Measurements from ENCODE around the gene SMIM5. TPM values are rescaled to one million over a fixed set of nuclear protein-coding genes. Genes with fewer than 3 reads are reported as not detected.

SMIM5 gene
- polyA plus RNA-seq, 1 donor, result 19.6 TPM

GRCh38 chr17:75647061-75647460 is 13.8 kb downstream of the SMIM5 start:
- WGBS (ENCODE audit: insufficient coverage, low lambda C conversion rate), result no CpG with 5 or more reads among the region's 7 CpGs
- H3K27ac ChIP-seq (ENCODE audit: low read length), result peak overlapping the region; percentile 99

GRCh38 chr17:75647921-75648320 is 14.7 kb downstream of the SMIM5 start:
- H3K4me3 ChIP-seq (ENCODE audit: low read length), result no peak overlapping the region
- no peaks in the 10 kb centered on the region for H3K27me3 ChIP-seq (ENCODE audit: control insufficient read depth, insufficient read depth, low read length)
- WGBS (ENCODE audit: insufficient coverage, low lambda C conversion rate), result no CpG with 5 or more reads among the region's 7 CpGs
- no peaks in the 10 kb centered on the region for H3K9me3 ChIP-seq (ENCODE audit: control insufficient read depth, low read depth, low read length)
- peaks cover 41% of the 10 kb centered on the region for H3K36me3 ChIP-seq (ENCODE audit: control insufficient read depth, insufficient read depth, low read length)
- H3K27ac ChIP-seq (ENCODE audit: low read length), result peak overlapping the region; percentile 99
- DNase-seq, result no peak
- peaks cover 38% of the 10 kb centered on the region for H3K4me1 ChIP-seq (ENCODE audit: control insufficient read depth, insufficient read depth, low read length)

More at GRCh38 chr17:75647061-75647460, 13.8 kb downstream of the SMIM5 start:
- DNase-seq, result no peak
- Histone ChIP-seq H3K9me3 (ENCODE audit: control insufficient read depth, low read depth, low read length) (no peaks in the 10 kb centered on the region), H3K36me3 (ENCODE audit: control insufficient read depth, insufficient read depth, low read length) (peaks cover 37% of the 10 kb centered on the region), H3K27me3 (ENCODE audit: control insufficient read depth, insufficient read depth, low read length) (no peaks in the 10 kb centered on the region), H3K4me1 (ENCODE audit: control insufficient read depth, insufficient read depth, low read length) (peaks cover 46% of the 10 kb centered on the region), H3K4me3 (ENCODE audit: low read length) (peak overlapping the region; percentile 29)

DNA sequence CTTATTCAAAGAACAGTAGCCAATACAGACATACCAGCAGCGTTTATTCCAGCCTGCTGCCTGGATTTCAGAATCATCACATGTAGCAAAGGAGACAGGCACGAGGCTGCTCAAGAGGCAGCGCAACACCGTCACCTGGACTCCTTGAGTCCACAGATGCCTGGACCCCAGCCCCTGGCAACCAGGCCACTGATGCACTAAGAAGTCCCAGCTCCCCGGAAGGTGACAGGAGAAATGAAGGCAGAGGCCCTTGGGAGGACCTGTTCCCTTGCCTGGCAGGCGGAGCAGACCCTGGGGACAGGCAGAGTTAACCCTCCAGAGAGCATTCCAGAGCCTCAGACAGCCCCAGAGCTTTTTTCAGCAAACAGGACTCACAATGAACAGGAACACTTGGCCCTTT is 16.5 kb downstream of the SMIM5 start:
- Histone ChIP-seq H3K36me3 (ENCODE audit: control insufficient read depth, insufficient read depth, low read length) (peaks cover 45% of the 10 kb centered on the region), H3K9me3 (ENCODE audit: control insufficient read depth, low read depth, low read length) (no peaks in the 10 kb centered on the region), H3K27me3 (ENCODE audit: control insufficient read depth, insufficient read depth, low read length) (no peaks in the 10 kb centered on the region), H3K4me3 (ENCODE audit: low read length) (no peak overlapping the region), H3K4me1 (ENCODE audit: control insufficient read depth, insufficient read depth, low read length) (peaks cover 30% of the 10 kb centered on the region), H3K27ac (ENCODE audit: low read length) (no peak overlapping the region)
- no CpG with 5 or more reads among the region's 6 CpGs for WGBS (ENCODE audit: insufficient coverage, low lambda C conversion rate)
- DNase-seq, result peak in 1 of 2 donors; percentile 0

DNA sequence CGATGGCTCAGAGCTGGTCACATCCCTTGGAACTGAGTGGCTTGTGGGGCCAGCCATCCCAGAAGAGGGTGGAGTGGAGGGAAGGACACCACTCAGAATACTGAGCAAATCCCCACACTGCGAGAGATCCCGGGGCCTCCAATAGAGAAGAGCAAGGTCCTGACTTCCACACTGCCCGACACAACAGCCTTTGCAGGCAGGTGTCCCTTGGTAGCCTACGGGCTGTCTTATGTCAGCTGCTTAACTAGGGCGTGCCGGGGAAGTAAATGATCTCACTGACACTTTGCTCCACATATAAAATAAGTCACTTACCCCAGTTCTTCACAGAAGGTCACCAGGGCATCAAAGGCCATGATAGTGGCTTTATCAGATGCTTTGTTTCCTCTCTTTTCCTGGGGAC is 17.6 kb downstream of the SMIM5 start:
- no peak for DNase-seq
- Histone ChIP-seq H3K36me3 (ENCODE audit: control insufficient read depth, insufficient read depth, low read length) (peaks cover 52% of the 10 kb centered on the region), H3K4me3 (ENCODE audit: low read length) (no peak overlapping the region), H3K4me1 (ENCODE audit: control insufficient read depth, insufficient read depth, low read length) (peaks cover 18% of the 10 kb centered on the region), H3K27me3 (ENCODE audit: control insufficient read depth, insufficient read depth, low read length) (no peaks in the 10 kb centered on the region), H3K27ac (ENCODE audit: low read length) (no peak overlapping the region), H3K9me3 (ENCODE audit: control insufficient read depth, low read depth, low read length) (no peaks in the 10 kb centered on the region)
- WGBS (ENCODE audit: insufficient coverage, low lambda C conversion rate), result no CpG with 5 or more reads among the region's 7 CpGs

DNA sequence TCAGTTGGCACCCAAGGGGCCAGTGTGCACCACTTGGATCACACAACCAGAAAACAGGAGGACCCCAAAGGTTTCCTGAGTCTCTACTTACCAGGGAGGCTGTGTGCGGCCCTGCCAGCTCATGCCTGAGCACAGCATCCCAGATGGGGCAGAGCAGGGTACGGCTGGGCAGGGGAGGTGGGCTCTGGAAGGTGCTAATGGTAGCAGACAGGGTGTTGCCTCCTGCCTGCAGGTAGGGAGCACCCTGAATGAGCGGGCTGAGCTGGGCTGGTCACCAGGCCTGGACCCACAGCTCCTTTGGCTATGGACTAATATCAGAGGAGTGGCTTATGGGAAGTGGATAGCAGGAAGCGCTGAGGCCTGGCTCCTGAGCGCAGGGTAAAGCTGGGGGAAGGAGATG is 19.1 kb downstream of the SMIM5 start:
- no peaks in the 10 kb centered on the region for H3K27me3 ChIP-seq (ENCODE audit: control insufficient read depth, insufficient read depth, low read length)
- peaks cover 54% of the 10 kb centered on the region for H3K36me3 ChIP-seq (ENCODE audit: control insufficient read depth, insufficient read depth, low read length)
- no CpG with 5 or more reads among the region's 5 CpGs for WGBS (ENCODE audit: insufficient coverage, low lambda C conversion rate)
- H3K4me3 ChIP-seq (ENCODE audit: low read length), result no peak overlapping the region
- H3K4me1 ChIP-seq (ENCODE audit: control insufficient read depth, insufficient read depth, low read length), result peaks cover 4% of the 10 kb centered on the region
- no peak overlapping the region for H3K27ac ChIP-seq (ENCODE audit: low read length)
- DNase-seq, result no peak
- H3K9me3 ChIP-seq (ENCODE audit: control insufficient read depth, low read depth, low read length), result no peaks in the 10 kb centered on the region

- Histone ChIP-seq H3K4me1 (ENCODE audit: control insufficient read depth, insufficient read depth, low read length) (no peaks in the 10 kb centered on the region), H3K4me3 (ENCODE audit: low read length) (no peak overlapping the region), H3K27ac (ENCODE audit: low read length) (no peak overlapping the region), H3K9me3 (ENCODE audit: control insufficient read depth, low read depth, low read length) (no peaks in the 10 kb centered on the region), H3K36me3 (ENCODE audit: control insufficient read depth, insufficient read depth, low read length) (peaks cover 51% of the 10 kb centered on the region), H3K27me3 (ENCODE audit: control insufficient read depth, insufficient read depth, low read length) (no peaks in the 10 kb centered on the region)
- no CpG with 5 or more reads among the region's 6 CpGs for WGBS (ENCODE audit: insufficient coverage, low lambda C conversion rate)
- DNase-seq, result no peak
Observed at GRCh38 chr17:75652934-75653549, 19.8 kb downstream of the SMIM5 start.

DNA sequence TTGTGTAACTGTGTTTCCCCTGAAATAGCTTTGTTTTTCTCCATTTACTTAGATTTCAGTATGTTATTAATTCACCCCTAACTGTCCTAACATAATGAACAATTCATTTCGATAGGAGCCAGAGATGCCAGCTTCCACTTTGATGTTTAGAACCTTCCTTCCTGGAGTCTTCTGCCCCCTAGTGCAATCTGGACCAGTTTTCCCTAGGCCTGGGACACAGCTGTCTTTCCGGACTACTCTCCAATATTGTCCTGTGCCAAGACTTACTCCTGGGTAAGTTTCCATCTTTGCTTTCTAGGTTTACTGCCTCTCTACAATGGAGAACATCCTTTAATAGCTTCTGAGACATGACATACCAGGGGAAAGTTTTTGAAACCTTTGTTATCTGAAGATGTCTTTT is 20.9 kb downstream of the SMIM5 start:
- no CpG with 5 or more reads among the region's 2 CpGs for WGBS (ENCODE audit: insufficient coverage, low lambda C conversion rate)
- Histone ChIP-seq H3K36me3 (ENCODE audit: control insufficient read depth, insufficient read depth, low read length) (peaks cover 50% of the 10 kb centered on the region), H3K9me3 (ENCODE audit: control insufficient read depth, low read depth, low read length) (no peaks in the 10 kb centered on the region), H3K4me1 (ENCODE audit: control insufficient read depth, insufficient read depth, low read length) (no peaks in the 10 kb centered on the region), H3K27me3 (ENCODE audit: control insufficient read depth, insufficient read depth, low read length) (no peaks in the 10 kb centered on the region), H3K4me3 (ENCODE audit: low read length) (no peak overlapping the region), H3K27ac (ENCODE audit: low read length) (no peak overlapping the region)
- no peak for DNase-seq

DNA sequence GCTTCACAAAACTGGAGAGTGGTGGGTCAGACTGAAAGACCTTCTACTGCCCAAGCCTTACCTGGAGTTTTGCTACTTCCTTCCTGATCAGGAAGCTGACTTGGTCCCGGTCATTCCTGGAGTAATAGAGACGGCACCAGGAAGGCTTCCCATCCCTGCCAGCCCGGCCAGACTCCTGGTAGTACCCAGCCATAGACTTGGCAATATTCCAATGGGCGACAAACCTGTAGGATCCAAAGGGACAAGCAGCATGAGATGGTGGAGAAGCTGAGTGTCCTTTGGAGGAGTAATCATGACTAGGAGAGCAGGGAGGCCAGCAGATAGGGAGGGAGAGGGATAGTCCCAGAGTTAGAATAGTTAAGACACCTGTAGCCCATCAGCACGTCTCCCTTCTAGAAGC is 25.0 kb downstream of the SMIM5 start:
- Histone ChIP-seq H3K4me1 (ENCODE audit: control insufficient read depth, insufficient read depth, low read length) (no peaks in the 10 kb centered on the region), H3K27ac (ENCODE audit: low read length) (no peak overlapping the region), H3K36me3 (ENCODE audit: control insufficient read depth, insufficient read depth, low read length) (peaks cover 52% of the 10 kb centered on the region), H3K4me3 (ENCODE audit: low read length) (no peak overlapping the region), H3K9me3 (ENCODE audit: control insufficient read depth, low read depth, low read length) (no peaks in the 10 kb centered on the region), H3K27me3 (ENCODE audit: control insufficient read depth, insufficient read depth, low read length) (no peaks in the 10 kb centered on the region)
- WGBS (ENCODE audit: insufficient coverage, low lambda C conversion rate), result no CpG with 5 or more reads among the region's 5 CpGs
- DNase-seq, result no peak

- DNase-seq, result no peak
- H3K4me1 ChIP-seq (ENCODE audit: control insufficient read depth, insufficient read depth, low read length), result peaks cover 9% of the 10 kb centered on the region
- H3K4me3 ChIP-seq (ENCODE audit: low read length), result no peak overlapping the region
- H3K36me3 ChIP-seq (ENCODE audit: control insufficient read depth, insufficient read depth, low read length), result peaks cover 49% of the 10 kb centered on the region
- no peaks in the 10 kb centered on the region for H3K9me3 ChIP-seq (ENCODE audit: control insufficient read depth, low read depth, low read length)
- no peaks in the 10 kb centered on the region for H3K27me3 ChIP-seq (ENCODE audit: control insufficient read depth, insufficient read depth, low read length)
- no peak overlapping the region for H3K27ac ChIP-seq (ENCODE audit: low read length)
- WGBS (ENCODE audit: insufficient coverage, low lambda C conversion rate), result no CpG with 5 or more reads among the region's 4 CpGs
Observed at GRCh38 chr17:75661531-75661930, 28.3 kb downstream of the SMIM5 start.

- WGBS (ENCODE audit: insufficient coverage, low lambda C conversion rate), result no CpG with 5 or more reads among the region's 9 CpGs
- Histone ChIP-seq H3K36me3 (ENCODE audit: control insufficient read depth, insufficient read depth, low read length) (peaks cover 44% of the 10 kb centered on the region), H3K9me3 (ENCODE audit: control insufficient read depth, low read depth, low read length) (no peaks in the 10 kb centered on the region), H3K4me3 (ENCODE audit: low read length) (no peak overlapping the region), H3K27me3 (ENCODE audit: control insufficient read depth, insufficient read depth, low read length) (no peaks in the 10 kb centered on the region), H3K27ac (ENCODE audit: low read length) (no peak overlapping the region), H3K4me1 (ENCODE audit: control insufficient read depth, insufficient read depth, low read length) (peaks cover 9% of the 10 kb centered on the region)
- no peak for DNase-seq
Observed at GRCh38 chr17:75662511-75662910, 29.3 kb downstream of the SMIM5 start.

DNA sequence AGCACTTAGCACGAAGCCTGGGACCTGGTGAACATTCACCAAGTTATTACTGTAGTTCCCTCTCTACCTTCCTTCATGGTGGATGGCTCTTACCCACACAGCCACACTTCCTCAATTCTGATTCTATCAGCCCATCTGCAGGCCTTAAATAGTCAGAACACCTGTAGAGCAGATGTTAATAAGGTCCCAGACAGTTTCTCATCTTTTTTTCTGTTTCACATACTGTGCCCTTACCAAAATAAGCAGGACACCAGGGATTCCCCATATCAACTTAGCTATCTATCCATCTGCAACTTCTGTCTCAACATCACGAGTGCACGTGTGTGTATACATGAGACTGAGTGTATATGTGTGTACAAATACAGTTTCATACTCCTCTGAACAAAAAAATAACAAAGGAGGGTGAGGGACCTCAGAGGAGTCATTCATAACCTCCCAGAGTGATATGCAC is 30.9 kb downstream of the SMIM5 start:
- DNase-seq, result no peak
- Histone ChIP-seq H3K36me3 (ENCODE audit: control insufficient read depth, insufficient read depth, low read length) (peaks cover 40% of the 10 kb centered on the region), H3K4me3 (ENCODE audit: low read length) (no peak overlapping the region), H3K4me1 (ENCODE audit: control insufficient read depth, insufficient read depth, low read length) (peaks cover 17% of the 10 kb centered on the region), H3K9me3 (ENCODE audit: control insufficient read depth, low read depth, low read length) (no peaks in the 10 kb centered on the region), H3K27ac (ENCODE audit: low read length) (no peak overlapping the region), H3K27me3 (ENCODE audit: control insufficient read depth, insufficient read depth, low read length) (no peaks in the 10 kb centered on the region)
- no CpG with 5 or more reads among the region's 3 CpGs for WGBS (ENCODE audit: insufficient coverage, low lambda C conversion rate)

Data from large intestine (tissue), 3 donors.